SK-MEL-5 (cell line): ENCODE measurements around the gene SNRNP200. TPM values are rescaled to one million over a fixed set of nuclear protein-coding genes. Genes with fewer than 3 reads are reported as not detected.

Experiments
- DNase-seq: peaks from one replicate; pipeline ENCODE4 v3.0.0-alpha.2; 2016; ENCODE audit warnings: low read depth, low spot score
- in situ Hi-C: cut with HindIII; loops from 2 replicates; pipeline ENCODE4 v1.10.0; 2016; ENCODE audit warnings: low sequenced_read_pairs, high pct_unique_total_duplicates, low pct_unique_long_range_greater_than_20kb
- total RNA-seq: library from RNA; depleted of rRNA; stranded (reverse); fragments of >200 nt; shearing (Covaris generic); gene quantifications from 2 replicates; pipeline ENCODE4 v1.2.3, GENCODE V29; 2014

The SNRNP200 gene
- total RNA-seq, 1 experiment from 2014 or later, result 28.0 TPM

DNA sequence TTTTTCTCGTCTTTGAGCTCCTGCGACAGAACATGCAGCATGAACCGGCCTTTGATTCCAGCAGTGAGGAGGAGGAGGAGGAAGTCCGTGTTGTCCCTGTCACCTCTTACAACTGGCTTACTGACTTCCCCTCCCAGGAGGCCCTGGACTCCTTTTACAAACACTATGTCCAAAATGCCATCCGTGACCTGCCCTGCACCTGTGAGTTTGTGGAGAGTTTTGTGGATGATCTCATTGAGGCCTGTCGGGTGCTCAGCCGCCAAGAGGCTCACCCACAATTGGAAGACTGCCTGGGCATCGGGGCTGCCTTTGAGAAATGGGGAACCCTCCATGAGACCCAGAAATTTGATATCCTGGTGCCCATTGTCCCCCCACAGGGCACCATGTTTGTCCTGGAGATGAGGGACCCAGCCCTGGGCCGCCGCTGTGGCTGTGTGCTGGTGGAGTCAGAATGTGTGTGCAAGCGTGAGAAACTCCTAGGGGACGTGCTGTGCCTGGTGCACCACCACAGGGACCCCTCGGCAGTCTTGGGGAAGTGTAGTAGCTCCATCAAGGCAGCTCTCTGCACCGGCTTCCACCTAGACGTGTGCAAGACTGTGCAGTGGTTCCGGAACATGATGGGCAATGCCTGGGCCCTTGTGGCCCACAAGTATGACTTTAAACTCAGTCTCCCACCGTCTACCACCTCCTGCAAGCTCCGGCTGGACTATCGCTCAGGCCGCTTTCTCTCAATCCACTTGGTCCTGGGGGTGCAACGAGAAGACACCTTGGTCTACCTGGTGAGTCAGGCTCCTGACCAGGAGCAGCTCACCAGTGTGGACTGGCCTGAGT is 21.9 kb upstream of the SNRNP200 start:
- no peak for DNase-seq
- in situ Hi-C loops, result no loop called here

GRCh38 chr2:96326564-96326963 is 21.2 kb upstream of the SNRNP200 start:
- DNase-seq, result no peak
- in situ Hi-C loops, result no loop called here

GRCh38 chr2:96325884-96326255 is 20.5 kb upstream of the SNRNP200 start:
- DNase-seq, result no peak
- in situ Hi-C loops, result no loop called here

- DNase-seq, result no peak
- in situ Hi-C loops, result no loop called here
Observed at GRCh38 chr2:96325041-96325883, 19.9 kb upstream of the SNRNP200 start, which contains the start of gene ITPRIPL1. Gene ITPRIPL1, plus strand, starts transcription at chr2:96325317. Its CDS starts 523 bp downstream, at chr2:96325840.

GRCh38 chr2:96324721-96325040 is 19.3 kb upstream of the SNRNP200 start:
- in situ Hi-C loops, result no loop called here
- DNase-seq, result no peak

GRCh38 chr2:96323849-96324248 is 18.5 kb upstream of the SNRNP200 start:
- DNase-seq, result no peak
- in situ Hi-C loops, result no loop called here

DNA sequence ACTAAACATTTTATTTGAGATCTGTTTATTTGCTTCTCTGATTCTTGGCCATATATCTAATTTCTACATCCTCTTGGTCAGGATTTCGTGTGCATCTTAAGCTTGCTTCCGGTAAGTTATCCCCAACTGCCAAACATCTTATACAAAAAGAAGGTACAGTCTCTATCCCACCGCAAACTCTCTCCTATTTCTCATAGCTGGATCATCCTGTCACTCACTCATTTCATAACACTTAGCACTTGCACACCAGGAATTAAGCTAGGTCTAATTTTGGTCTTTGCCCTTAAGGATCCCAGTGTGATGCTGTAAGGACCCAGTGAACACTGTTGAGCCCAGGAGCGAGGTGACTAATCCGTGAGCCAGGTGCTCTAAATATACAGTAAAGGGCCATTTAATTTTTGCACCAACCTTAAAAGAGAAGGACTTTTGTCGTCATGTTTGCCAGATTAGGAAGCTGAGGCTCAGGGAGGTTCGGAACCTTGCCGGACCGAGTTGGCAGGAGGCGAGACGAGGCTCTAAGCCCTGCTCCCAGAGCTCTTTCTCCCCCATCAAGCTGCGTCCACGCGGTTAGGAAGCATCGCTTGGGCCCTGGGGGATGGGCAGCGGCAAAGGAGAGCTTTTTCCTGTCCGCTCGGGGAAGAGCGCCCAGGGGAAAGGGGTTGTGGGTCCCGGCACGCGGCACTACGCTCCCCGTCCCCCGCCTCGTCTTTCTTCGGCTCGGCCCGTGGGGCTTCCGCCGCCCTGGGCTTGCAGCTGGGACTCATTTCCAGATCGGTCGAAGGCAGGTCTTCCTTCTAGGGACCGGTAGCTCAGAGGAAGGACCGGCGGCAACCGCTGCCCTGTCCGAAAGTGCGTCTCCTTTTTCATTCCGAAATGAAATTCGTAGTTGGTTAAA is 15.6 kb upstream of the SNRNP200 start:
- in situ Hi-C loops, result no loop called here
- peak; percentile 30 for DNase-seq

DNA sequence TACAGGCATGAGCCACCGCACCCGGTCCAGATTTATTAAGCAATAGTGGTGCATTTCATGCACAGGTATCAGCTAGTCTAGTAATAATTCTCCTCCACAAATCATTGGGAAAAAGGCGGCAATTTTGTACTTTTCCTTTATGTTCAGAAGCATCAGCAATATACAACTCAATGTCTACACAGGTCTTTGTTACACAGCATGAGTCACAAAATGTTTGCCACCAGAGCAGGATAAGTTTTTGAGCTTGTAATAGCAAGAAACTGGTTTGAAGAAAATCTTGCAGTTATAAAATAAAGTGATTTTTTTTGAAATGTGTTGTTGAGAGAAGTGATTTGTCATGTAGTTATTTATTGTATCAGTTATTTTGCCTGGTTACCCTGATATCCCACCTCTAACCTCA is 15.0 kb upstream of the SNRNP200 start:
- in situ Hi-C loops, result no loop called here

DNA sequence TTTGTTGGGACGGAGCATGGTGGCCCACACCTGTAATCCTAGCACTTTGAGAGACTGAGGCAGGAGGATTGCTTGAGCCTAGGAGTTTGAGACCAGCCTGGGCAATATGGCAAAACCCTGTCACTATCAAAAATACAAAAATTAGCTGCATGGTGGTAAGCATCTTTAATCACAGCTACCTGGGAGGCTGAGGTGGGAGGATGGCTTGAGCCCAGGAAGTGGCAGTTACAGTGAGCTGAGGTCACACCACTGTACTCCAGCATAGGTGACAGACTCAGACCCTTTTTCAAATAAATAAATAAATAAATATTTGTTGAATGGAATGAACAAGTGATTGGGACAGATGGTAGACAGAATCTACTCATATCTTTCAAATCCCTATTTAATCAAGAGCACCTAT is 14.1 kb upstream of the SNRNP200 start:
- in situ Hi-C loops, result no loop called here
- no peak for DNase-seq

More for the DNA sequence above, 15.0 kb upstream of the SNRNP200 start:
- no peak for DNase-seq

GRCh38 chr2:96318723-96319122 is 13.4 kb upstream of the SNRNP200 start:
- no peak for DNase-seq
- in situ Hi-C loops, result no loop called here

DNA sequence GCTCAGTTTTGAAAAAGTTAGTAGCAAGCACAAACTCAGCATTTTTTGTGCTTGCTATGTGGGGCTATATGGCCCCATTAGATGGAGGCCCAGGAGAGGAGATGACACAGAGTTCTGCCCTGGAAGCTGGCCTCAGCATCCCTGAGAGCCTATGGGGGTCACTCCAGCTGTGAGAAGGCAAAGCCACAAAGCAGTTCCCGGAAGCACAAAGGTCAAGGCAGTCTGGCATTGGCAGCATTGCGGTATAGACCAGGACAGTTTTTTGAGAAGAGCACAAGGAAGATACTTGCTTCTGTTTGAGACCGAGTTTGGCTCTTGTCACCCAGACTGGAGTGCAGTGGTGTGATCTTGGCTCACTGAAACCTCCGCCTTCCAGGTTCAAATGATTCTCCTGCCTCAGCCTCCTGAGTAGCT is 12.2 kb upstream of the SNRNP200 start:
- DNase-seq, result no peak
- in situ Hi-C loops, result no loop called here

GRCh38 chr2:96316999-96317398 is 11.7 kb upstream of the SNRNP200 start:
- in situ Hi-C loops, result no loop called here
- DNase-seq, result no peak

DNA sequence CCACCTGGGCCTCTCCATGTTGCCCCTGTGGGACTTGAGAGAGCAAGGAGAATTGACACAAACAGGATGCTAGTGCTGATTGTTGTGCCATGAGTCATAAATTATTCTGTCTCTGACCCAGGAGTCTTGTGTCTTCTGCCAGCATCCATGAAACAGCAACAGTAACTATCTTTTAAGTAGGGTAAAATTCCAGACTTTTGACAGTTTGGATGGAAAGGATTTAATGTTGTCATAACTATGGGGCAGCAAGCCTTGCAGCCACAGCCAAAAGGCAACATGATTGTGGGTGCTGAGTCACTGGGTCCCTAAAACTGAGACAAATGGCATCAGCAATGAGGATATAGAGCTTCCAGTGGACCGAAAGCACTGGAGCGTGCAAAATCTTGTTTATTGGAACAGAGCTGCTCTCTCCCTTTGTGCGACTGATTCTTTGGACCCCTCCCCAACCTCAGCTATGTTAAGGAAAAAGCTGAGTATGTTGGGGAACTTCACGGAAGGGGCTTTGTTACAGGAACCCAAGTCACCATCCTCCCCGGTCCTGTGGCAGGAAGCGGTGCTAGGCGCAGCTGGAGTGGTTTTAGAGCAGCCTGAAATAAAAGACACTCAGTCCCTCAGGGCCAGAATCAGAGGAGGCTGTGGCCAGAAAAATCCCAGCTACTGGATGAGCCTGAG is 10.2 kb upstream of the SNRNP200 start:
- DNase-seq, result no peak
- in situ Hi-C loops, result no loop called here

DNA sequence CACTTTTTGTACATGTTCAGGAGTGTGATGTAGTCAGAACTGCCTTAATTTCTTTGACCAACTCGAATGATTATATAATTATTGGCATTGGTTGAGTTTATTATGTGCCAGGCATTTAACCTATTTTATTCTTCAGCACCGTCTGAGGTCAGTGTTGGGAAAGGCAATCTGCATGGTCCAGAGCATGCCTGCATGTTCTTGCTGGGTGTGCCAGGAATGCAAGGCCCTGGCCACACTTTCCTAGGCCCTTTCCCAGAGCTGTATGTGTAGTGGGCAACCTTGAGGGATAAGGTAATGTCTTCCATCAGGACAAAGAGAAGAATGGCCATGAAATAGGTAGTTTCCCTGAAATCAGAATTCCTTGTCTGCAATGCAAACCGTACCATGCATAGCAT is 9.7 kb upstream of the SNRNP200 start:
- in situ Hi-C loops, result no loop called here
- DNase-seq, result no peak

DNA sequence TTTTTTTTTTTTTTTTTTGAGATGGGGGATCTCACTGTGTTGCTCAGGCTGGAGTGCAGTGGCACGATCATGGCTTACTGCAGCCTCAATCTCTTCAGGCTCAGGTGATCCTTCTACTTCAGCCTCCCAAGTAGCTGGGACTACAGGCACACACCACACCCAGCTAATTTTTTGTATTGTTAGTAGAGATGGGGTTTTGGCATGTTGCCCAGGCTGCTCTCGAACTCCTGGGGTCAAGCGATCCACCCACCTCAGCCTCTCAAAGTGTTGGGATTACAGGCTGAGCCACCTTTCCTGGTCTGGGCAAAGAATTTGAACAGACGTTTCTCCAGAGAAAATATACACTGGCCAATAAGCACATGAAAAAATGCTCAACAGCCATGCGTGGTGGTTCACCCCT is 2.9 kb upstream of the SNRNP200 start:
- no peak for DNase-seq

GRCh38 chr2:96306370-96306769 is 1.0 kb upstream of the SNRNP200 start:
- in situ Hi-C loops, result no loop called here
- DNase-seq, result peak; percentile 33

More for the DNA sequence above, 2.9 kb upstream of the SNRNP200 start:
- in situ Hi-C loops, result no loop called here

DNA sequence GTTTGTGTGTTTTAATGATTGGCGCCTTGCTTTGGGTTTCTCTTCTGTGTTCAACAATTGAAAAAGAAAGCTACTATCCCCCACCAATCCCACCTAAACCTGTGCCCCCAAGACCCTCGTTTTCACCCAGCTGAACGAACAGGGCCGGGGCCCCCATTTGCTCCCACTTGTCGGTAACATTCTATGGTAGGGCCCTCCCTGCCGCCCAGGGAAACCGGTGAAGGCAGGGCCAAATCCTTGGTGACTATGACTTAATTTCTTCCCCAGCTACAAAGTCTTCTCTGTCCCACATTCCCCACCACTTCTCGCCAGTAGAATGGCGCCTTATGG is 598 bp upstream of the SNRNP200 start:
- DNase-seq, result peak; percentile 26
- in situ Hi-C loops, result no loop called here

GRCh38 chr2:96304606-96305005 is 740 bp downstream of the SNRNP200 start:
- DNase-seq, result no peak
- in situ Hi-C loops, result no loop called here
